ENCODE data around the gene RASGRP4.
"Not testable (repeated sequence)": the region's sequence is repeated elsewhere in the genome, so short reads cannot be mapped to it uniquely, and the experiment has no call there.

RASGRP4 gene

DNA sequence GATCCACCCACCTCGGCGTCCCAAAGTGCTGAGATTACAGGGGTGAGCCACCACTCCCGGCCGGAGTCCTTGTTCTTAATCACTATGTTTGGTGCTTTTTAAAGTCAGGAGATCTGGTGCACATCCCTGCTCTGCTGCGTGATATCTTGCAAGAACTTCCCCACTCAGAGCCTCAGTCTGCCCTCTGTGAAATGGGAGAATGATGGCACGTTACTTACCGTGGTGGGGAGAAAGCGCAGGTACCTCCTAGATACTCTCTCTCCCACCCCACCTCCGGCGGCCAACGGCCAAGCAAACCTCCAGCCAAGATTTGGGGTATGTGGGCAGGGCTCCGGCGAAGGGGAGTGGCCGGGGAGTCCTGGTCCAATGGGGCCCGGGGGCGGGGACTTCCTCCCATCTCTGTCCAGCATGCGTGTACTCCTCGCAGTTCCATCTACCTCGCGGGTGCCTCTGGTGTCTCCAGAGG is 7.3 kb upstream of the RASGRP4 start, which contains the start of gene RYR1:
TSS of gene RYR1 (plus strand) at position 424 of the 466 bp plus-strand sequence. CDS start 139 bp downstream, outside the sequence.
- Histone ChIP-seq H3K27me3 (ENCODE audit: insufficient read depth, poor library complexity, severe bottlenecking) (peaks cover 5% of the 10 kb centered on the region), H3K9me3 (ENCODE audit: severe bottlenecking) (no peaks in the 10 kb centered on the region), H3K36me3 (ENCODE audit: low read depth) (no peaks in the 10 kb centered on the region), H3K27ac (ENCODE audit: poor library complexity, severe bottlenecking) (no peak within 1 kb of the TSS), H3K4me1 (ENCODE audit: insufficient read depth, poor library complexity, severe bottlenecking) (no peaks in the 10 kb centered on the region), H3K4me3 (ENCODE audit: severe bottlenecking) (no peak within 1 kb of the TSS)
- DNase-seq (ENCODE audit: low spot score) (no peak), ATAC-seq (ENCODE audit: low read depth) (peak; percentile 79)
- TF ChIP-seq, protein P1, sequence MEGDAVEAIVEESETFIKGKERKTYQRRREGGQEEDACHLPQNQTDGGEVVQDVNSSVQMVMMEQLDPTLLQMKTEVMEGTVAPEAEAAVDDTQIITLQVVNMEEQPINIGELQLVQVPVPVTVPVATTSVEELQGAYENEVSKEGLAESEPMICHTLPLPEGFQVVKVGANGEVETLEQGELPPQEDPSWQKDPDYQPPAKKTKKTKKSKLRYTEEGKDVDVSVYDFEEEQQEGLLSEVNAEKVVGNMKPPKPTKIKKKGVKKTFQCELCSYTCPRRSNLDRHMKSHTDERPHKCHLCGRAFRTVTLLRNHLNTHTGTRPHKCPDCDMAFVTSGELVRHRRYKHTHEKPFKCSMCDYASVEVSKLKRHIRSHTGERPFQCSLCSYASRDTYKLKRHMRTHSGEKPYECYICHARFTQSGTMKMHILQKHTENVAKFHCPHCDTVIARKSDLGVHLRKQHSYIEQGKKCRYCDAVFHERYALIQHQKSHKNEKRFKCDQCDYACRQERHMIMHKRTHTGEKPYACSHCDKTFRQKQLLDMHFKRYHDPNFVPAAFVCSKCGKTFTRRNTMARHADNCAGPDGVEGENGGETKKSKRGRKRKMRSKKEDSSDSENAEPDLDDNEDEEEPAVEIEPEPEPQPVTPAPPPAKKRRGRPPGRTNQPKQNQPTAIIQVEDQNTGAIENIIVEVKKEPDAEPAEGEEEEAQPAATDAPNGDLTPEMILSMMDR (IDR thresholded peaks at IDR 0.05; ENCODE audit: poor library complexity, severe bottlenecking): no peak

DNA sequence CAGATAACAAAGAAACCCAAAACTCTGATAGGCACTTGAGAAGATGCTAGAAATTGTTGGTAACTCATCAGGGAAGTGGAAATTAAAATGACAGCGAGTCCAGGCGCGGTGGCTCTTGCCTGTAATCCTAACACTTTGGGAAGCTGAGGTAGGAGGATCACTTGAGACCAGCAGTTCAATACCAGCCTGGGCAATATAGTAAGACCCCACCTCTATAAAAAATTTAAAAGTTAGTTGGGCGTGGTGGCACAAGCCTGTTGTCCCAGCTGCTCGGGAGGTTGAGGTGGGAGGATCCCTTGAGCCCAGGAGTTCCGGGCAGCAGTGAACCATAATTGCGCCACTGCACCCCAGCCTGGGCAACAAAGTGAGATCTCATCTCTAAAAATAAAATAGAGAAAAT is 4.9 kb upstream of the RASGRP4 start:
- TF ChIP-seq, protein P1 (IDR thresholded peaks at IDR 0.05; ENCODE audit: poor library complexity, severe bottlenecking): no peak
- Histone ChIP-seq H3K27ac (ENCODE audit: poor library complexity, severe bottlenecking) (no peak overlapping the region), H3K4me3 (ENCODE audit: severe bottlenecking) (no peak overlapping the region), H3K4me1 (ENCODE audit: insufficient read depth, poor library complexity, severe bottlenecking) (no peaks in the 10 kb centered on the region), H3K36me3 (ENCODE audit: low read depth) (no peaks in the 10 kb centered on the region), H3K27me3 (ENCODE audit: insufficient read depth, poor library complexity, severe bottlenecking) (peaks cover 5% of the 10 kb centered on the region), H3K9me3 (ENCODE audit: severe bottlenecking) (no peaks in the 10 kb centered on the region)
- DNase-seq (ENCODE audit: low spot score) (no peak), ATAC-seq (ENCODE audit: low read depth) (no peak)

DNA sequence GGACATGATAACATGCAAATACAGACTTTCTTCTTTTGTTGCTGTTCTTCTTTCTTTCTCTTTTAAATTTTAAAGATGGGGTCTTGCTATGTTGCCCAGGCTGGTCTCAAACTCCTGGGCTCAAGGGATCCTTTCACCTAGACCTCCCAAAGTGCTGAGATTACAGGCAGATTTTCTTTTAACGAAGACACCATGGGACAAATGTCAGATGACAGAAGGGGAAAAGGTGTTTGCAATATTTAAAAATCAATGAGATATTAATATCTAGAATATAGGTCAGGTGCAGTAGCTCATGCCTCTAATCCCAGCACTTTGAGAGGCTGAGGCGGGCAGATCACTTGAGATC is 3.8 kb upstream of the RASGRP4 start:
- DNase-seq (ENCODE audit: low spot score) (no peak), ATAC-seq (ENCODE audit: low read depth) (no peak)
- Histone ChIP-seq H3K4me3 (ENCODE audit: severe bottlenecking) (no peak overlapping the region), H3K27ac (ENCODE audit: poor library complexity, severe bottlenecking) (no peak overlapping the region), H3K36me3 (ENCODE audit: low read depth) (no peaks in the 10 kb centered on the region), H3K9me3 (ENCODE audit: severe bottlenecking) (no peaks in the 10 kb centered on the region), H3K27me3 (ENCODE audit: insufficient read depth, poor library complexity, severe bottlenecking) (peaks cover 5% of the 10 kb centered on the region), H3K4me1 (ENCODE audit: insufficient read depth, poor library complexity, severe bottlenecking) (no peaks in the 10 kb centered on the region)
- TF ChIP-seq, protein P1 (IDR thresholded peaks at IDR 0.05; ENCODE audit: poor library complexity, severe bottlenecking): no peak

DNA sequence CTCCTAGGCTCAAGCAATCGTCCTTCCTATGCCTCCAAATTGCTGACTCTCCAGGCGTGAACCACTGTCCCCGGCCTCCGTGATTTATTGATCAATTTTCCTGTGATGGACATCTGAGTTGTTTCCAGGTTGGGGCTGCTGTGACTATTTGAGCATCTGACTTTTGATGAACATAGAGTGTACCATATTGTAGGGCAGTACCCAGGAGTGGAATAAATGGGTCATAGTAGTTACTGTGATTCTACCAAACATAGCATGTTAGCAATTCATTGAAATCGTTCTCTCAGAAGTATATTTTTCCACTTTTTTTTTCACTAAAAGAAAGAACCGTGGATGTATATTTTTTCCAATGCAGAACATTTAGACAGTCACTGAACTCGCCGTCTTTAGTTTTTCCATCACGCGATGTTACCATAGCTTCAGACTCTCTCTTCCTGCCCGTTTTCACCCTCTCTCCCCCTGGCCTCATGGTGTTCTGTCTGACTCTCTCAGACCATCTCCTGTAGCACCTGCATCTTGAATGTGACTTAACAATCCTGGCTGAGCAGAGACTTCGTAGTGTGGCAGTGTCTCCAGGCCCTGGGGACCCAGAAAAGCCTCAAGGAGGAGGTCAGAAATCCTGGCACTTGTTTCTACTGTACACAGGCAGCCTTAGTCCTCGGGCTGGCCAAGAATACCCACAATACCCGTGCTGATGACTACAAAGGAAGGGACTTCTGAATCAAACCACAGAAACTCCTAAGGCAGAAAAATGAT is 3.2 kb upstream of the RASGRP4 start:
- Histone ChIP-seq H3K27ac (ENCODE audit: poor library complexity, severe bottlenecking) (no peak overlapping the region), H3K27me3 (ENCODE audit: insufficient read depth, poor library complexity, severe bottlenecking) (peaks cover 4% of the 10 kb centered on the region), H3K9me3 (ENCODE audit: severe bottlenecking) (no peaks in the 10 kb centered on the region), H3K4me3 (ENCODE audit: severe bottlenecking) (no peak overlapping the region), H3K36me3 (ENCODE audit: low read depth) (no peaks in the 10 kb centered on the region), H3K4me1 (ENCODE audit: insufficient read depth, poor library complexity, severe bottlenecking) (no peaks in the 10 kb centered on the region)
- ATAC-seq (ENCODE audit: low read depth) (no peak), DNase-seq (ENCODE audit: low spot score) (no peak)
- TF ChIP-seq, protein P1 (IDR thresholded peaks at IDR 0.05; ENCODE audit: poor library complexity, severe bottlenecking): no peak

DNA sequence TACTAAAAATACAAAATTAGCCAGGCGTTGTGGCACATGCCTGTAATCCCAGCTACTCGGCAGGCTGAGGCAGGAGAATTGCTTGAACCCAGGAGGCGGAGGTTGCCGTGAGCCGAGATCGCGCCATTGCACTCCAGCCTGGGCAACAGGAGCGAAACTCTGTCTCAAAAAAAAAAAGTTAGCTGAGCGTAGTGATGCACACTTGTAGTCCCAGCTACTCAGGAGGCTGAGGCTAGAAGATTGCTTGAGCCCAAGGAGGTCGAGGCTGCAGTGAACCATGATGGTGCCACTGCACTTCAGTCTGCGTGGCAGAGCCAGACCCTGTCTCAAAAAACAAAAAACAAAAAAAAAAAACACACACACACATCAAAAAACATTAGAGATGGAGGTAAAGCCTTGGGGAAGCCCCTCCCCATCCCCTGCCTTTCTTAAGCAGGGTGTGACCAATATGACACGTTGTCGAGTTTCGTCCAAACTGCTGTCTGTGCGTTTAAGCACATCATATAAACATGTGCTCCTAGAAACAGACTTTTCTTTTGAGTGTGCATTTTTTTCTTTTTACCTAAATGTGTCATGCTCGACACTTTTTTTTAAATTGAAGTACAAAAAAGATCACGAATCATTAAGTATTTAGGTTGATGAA is 1.1 kb upstream of the RASGRP4 start:
- ATAC-seq (ENCODE audit: low read depth); H3K27ac ChIP-seq (ENCODE audit: poor library complexity, severe bottlenecking); H3K9me3 ChIP-seq (ENCODE audit: severe bottlenecking); H3K4me3 ChIP-seq (ENCODE audit: severe bottlenecking); H3K36me3 ChIP-seq (ENCODE audit: low read depth); DNase-seq (ENCODE audit: low spot score); H3K27me3 ChIP-seq (ENCODE audit: insufficient read depth, poor library complexity, severe bottlenecking); H3K4me1 ChIP-seq (ENCODE audit: insufficient read depth, poor library complexity, severe bottlenecking): not testable (repeated sequence)
